ENCODE measurements around the gene HOXA3. TPM values are rescaled to one million over a fixed set of nuclear protein-coding genes. Genes with fewer than 3 reads are reported as not detected.

Gene HOXA3
- total and polyA plus RNA-seq, 2 of the 8 experiments (the other 6 are each of a cell fraction or from before 2014, with no cell fraction given): not detected

GRCh38 chr7:27161721-27162560 lies 9.6 kb upstream of the HOXA3 start:
- no peak overlapping the region for H2AK5ac ChIP-seq (ENCODE audit: low read depth, low read length)
- H2BK120ac ChIP-seq (replicated peaks; ENCODE audit: low read depth, low read length): no peak overlapping the region
- no peak overlapping the region for H3K18ac ChIP-seq (ENCODE audit: extremely low read depth, low read length)
- no peaks in the 10 kb centered on the region; a peak in 4 of 7 replicates for H3K4me1 ChIP-seq (replicated peaks in 1 of 4; ENCODE audit: control insufficient read depth in 3 of 4, insufficient read depth in 4 of 4, low read length in 3 of 4)
- DNase-seq (ENCODE audit: low read depth in 1 of 2, low spot score in 2 of 2) (peak in 1 of 2 experiments; percentile 57), FAIRE-seq (no peak)
- H4K8ac ChIP-seq (ENCODE audit: extremely low read depth, insufficient read depth, low read length): no peak overlapping the region
- H3K79me1 ChIP-seq (ENCODE audit: low read depth, low read length): no peaks in the 10 kb centered on the region
- POLR2A ChIA-PET (ENCODE audit: partially characterized antibody): no interaction called here
- H3K4me3 ChIP-seq (ENCODE audit: extremely low read depth in 1 of 4, insufficient read depth in 2 of 4, low read depth in 3 of 4, low read length in 4 of 4): no peak overlapping the region
- H3K4ac ChIP-seq (replicated peaks; ENCODE audit: insufficient read length, low read depth, low read length): no peak overlapping the region
- no peak overlapping the region for H2BK20ac ChIP-seq (ENCODE audit: low read length)
- H2BK15ac ChIP-seq (ENCODE audit: low read length): no peak overlapping the region
- H2AFZ ChIP-seq (ENCODE audit: low read length): no peak overlapping the region
- peaks cover 0 to 6% of the 10 kb centered on the region in 2 experiments; a peak in 1 of 4 replicates for H3K9me3 ChIP-seq (ENCODE audit: insufficient read depth in 2 of 2, low read depth in 1 of 2, low read length in 1 of 2)
- no peak overlapping the region for H2BK5ac ChIP-seq (ENCODE audit: low read depth, low read length)
- H3K14ac ChIP-seq (ENCODE audit: insufficient read length): no peak overlapping the region
- no peak overlapping the region for H3K23ac ChIP-seq (ENCODE audit: insufficient read length)
- CTCF ChIA-PET (ENCODE audit: partially characterized antibody): interaction anchor here (0.7 to 4.4 kb wide), 18 partner anchors 12 to 792 kb away, joined by 3 to 80 read pairs (median 5); partner anchors contain the start of genes HOXA3, HOXA5 and HOXA6
- peaks cover 0 to 24% (median 0%) of the 10 kb centered on the region in 4 experiments; a peak in 1 of 8 replicates for H3K36me3 ChIP-seq (ENCODE audit: control insufficient read depth in 2 of 4, insufficient read depth in 4 of 4, low read length in 3 of 4)
- no peak overlapping the region for H3K56ac ChIP-seq (replicated peaks; ENCODE audit: insufficient read length, low read depth, low read length)
- no peaks in the 10 kb centered on the region for H3K79me2 ChIP-seq (ENCODE audit: control insufficient read depth in 1 of 2, insufficient read depth in 2 of 2, low read length in 2 of 2)
- H3K4me2 ChIP-seq (ENCODE audit: insufficient read depth in 1 of 2, low read depth in 2 of 2, low read length in 2 of 2): no peak overlapping the region
- H2BK12ac ChIP-seq (ENCODE audit: low read depth, low read length): no peak overlapping the region
- peaks cover 18 to 31% of the 10 kb centered on the region in 2 experiments for H4K20me1 ChIP-seq (replicated peaks in 1 of 2; ENCODE audit: control insufficient read depth in 1 of 2, insufficient read depth in 2 of 2, low read length in 2 of 2)
- no peak overlapping the region for H3K27ac ChIP-seq (ENCODE audit: low read depth, low read length)
- H3K27me3 ChIP-seq (replicated peaks in 1 of 4; ENCODE audit: control insufficient read depth in 3 of 4, extremely low read depth in 1 of 4, insufficient read depth in 3 of 4, low read length in 3 of 4): peaks cover 98 to 100% (median 99%) of the 10 kb centered on the region in 4 experiments
- no peak overlapping the region for H3K9ac ChIP-seq (replicated peaks in 1 of 4; ENCODE audit: extremely low read depth in 1 of 4, low read depth in 3 of 4, low read length in 3 of 4)
- no peak overlapping the region for H4K5ac ChIP-seq (ENCODE audit: insufficient read length, low read depth, low read length)
- H3K23me2 ChIP-seq (ENCODE audit: low read depth, low read length): no peaks in the 10 kb centered on the region
- no peak overlapping the region for H4K91ac ChIP-seq (replicated peaks; ENCODE audit: insufficient read length, low read length)
- 24% methylated on average over 26 of the region's 30 CpGs; no CpG with 5 or more reads in 1 of the 2 experiments for WGBS, 2 experiments (ENCODE audit: extremely low coverage in 1 of 2, insufficient coverage in 1 of 2, insufficient read length in 1 of 2, insufficient replicate concordance in 2 of 2, low coverage in 1 of 2, low lambda C conversion rate in 2 of 2, missing lambda C conversion rate in 1 of 2)
- no peak for TF ChIP-seq CREB1 (IDR thresholded peaks at IDR 0.05)
- no peak for TF ChIP-seq CBX8 (IDR thresholded peaks at IDR 0.05; ENCODE audit: borderline replicate concordance, low read depth, low read length)
- TF ChIP-seq TBP (IDR thresholded peaks at IDR 0.05; ENCODE audit: low read depth, low read length): no peak
- no peak for TF ChIP-seq SIX5 (IDR thresholded peaks at IDR 0.05; ENCODE audit: low read depth, low read length)
- TF ChIP-seq, protein P1, sequence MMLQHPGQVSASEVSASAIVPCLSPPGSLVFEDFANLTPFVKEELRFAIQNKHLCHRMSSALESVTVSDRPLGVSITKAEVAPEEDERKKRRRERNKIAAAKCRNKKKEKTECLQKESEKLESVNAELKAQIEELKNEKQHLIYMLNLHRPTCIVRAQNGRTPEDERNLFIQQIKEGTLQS (IDR thresholded peaks at IDR 0.05; ENCODE audit: insufficient read depth, low read depth, low read length): no peak
- TF ChIP-seq RNF2 (IDR thresholded peaks at IDR 0.05; ENCODE audit: borderline replicate concordance, low read depth, low read length, missing control alignments, poor library complexity, severe bottlenecking): peak; percentile 93
- TF ChIP-seq TCF12 (IDR thresholded peaks at IDR 0.05; ENCODE audit: low read depth, low read length): no peak
- TF ChIP-seq TEAD4 (IDR thresholded peaks at IDR 0.05; ENCODE audit: low read depth, low read length): no peak
- peak; percentile 47 for TF ChIP-seq SUZ12 (IDR thresholded peaks at IDR 0.05; ENCODE audit: low read length)
- no peak for TF ChIP-seq RXRA (IDR thresholded peaks at IDR 0.05; ENCODE audit: insufficient read depth, low read depth, low read length)
- TF ChIP-seq SIN3A (conservative IDR thresholded peaks at IDR 0.05 in 1 of 2, IDR thresholded peaks at IDR 0.05 in 1 of 2; ENCODE audit: low read depth in 1 of 2, low read length in 2 of 2): no peak
